HG03469 (cell line): ENCODE results near the gene ZNF428.
"Not testable (repeated sequence)": the region's sequence is repeated elsewhere in the genome, so short reads cannot be mapped to it uniquely, and the experiment has no call there.

Experiments
- ATAC-seq: cut with Tn5 transposase; IDR thresholded peaks from one replicate; pipeline ENCODE4 v1.9.1; 2021; ENCODE audit warnings: mild to moderate bottlenecking, moderate library complexity, moderate number of reproducible peaks; ENCODE audit not compliant: unreplicated experiment

Gene ZNF428, protein sequence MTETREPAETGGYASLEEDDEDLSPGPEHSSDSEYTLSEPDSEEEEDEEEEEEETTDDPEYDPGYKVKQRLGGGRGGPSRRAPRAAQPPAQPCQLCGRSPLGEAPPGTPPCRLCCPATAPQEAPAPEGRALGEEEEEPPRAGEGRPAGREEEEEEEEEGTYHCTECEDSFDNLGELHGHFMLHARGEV

DNA sequence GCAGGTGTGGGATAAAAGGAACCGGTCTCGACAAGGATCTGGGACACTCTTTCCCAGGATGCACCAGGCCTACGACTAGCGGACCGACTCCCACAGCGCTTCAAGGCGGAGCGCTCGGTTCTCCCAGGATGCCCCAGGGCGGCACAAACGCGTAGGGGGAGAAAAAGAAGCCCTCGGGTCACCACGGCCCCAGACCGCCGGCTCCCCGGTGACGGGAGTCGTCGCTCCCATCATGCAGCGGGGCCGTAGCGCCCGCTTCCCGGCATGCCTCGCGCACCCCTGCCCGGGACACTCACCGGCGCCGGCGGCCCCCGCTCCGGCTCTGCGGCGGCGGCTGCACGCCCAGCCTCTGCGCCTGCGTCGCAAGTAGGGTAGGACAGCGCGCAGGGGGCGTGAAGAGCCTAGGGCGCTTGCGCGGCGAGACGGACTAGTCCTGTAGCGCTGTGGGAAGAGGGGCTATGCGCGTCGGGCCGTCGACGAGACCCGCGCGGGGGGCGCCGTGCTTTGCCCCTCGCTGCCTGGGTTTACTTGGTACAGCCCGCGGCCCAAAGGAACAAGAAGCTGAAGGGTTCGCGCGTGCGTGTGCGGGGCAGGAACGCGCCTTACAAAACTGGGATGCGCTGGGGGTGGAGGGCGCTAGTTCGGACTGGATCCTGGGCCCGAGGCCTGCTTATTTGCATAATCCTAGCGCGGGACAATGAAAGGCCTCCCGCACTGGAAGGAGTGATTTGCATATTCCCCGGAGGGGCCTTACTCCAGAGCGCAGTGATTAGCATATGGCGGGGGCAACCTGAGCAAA lies at the start of gene ZNF428:
ZNF428 (minus strand) TSS at position 368 of the 799 bp plus-strand sequence. CDS start 5,325 bp downstream, outside the sequence.
- peak; percentile 68 for ATAC-seq

GRCh38 chr19:43668406-43669109 lies 49.1 kb upstream of the ZNF428 start:
- ATAC-seq = peak; percentile 74

- ATAC-seq = no peak
Measured at GRCh38 chr19:43667876-43668405, 48.5 kb upstream of the ZNF428 start.

DNA sequence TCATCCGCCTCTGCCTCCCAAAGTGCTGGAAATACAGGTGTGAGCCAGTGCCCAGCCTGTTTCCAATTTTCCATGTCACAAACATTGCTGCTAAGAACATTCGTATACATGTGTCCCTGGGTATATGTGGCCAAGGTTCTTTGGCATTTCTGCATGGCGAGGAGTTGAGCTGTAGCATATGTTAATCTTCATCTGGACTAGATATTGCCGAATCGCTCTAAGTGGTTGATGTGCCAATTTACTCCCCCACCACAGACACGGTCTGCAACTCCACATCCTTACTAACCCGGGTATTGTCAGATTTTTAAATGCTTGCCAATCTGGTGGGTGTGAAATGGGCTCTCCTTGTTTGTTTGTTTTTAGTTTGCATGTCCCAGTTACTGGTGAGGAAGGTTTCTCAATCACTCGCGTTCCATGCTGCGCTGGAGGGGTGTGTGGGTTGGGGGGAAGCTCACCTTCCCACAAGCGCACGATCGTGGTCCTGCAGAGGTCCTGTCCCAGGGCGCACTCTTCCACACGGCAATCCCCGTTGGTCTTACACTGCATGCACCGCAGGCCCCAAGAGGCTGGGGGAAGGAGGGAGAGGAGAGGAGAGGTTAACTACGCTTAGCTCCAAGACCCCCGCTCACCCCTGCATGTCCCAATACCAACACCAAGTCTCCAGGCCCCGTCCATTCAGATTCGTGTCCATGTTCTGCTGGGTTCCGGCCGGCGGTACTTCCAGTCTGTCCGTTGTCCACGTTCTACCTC lies 47.9 kb upstream of the ZNF428 start:
- ATAC-seq = no peak

- ATAC-seq = no peak
Measured at GRCh38 chr19:43664018-43664417, 44.6 kb upstream of the ZNF428 start.

DNA sequence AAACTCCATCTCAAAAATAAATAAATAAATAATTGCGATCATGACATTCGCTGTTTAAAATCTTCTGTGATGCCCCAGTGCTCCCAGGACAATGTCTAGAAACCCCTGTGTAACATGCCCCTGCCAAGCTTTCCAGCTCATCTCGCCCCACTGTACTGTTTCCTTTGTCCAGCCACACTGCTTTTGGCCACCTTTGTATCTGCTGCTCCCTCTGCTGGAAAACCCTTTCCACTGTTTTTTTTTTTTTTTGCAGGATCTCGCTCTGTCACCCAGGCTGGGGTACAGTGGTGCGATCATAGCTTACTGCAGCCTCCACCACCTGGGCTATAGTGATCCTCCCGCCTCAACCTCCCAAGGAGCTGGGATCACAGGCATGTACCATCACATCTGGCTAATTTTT lies 43.1 kb upstream of the ZNF428 start:
- no peak for ATAC-seq

- ATAC-seq = no peak
Measured at GRCh38 chr19:43660971-43661360, 41.5 kb upstream of the ZNF428 start.

DNA sequence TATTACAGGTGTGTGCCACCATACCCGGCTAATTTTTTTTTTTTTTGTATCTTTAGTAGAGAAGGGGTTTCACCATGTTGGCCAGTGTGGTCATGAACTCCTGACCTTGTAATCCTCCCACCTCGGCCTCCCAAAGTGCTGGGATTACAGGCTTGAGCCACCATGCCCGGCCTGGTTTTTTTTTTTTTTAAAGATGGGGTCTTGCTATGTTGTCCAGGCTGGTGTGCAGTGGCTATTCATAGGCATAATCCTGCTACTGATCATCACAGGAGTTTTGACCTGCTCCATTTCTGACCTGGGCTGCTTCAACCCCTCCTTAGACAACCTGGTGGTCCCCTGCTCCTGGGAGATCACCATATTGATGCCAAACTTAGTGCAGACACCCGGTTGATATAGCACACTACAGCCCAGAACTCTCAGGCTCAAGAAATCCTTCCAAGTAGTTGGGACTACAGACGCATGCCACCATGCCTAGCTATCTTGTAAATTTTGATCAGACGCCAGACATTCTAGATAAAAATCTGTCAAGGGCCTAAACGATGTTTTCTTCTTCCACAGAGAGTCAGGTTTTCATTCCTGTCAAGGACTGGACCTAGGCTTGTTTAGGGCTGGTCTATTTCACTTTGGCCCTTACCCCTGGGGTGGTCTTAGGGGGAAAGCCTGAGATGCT lies 41.0 kb upstream of the ZNF428 start:
- ATAC-seq = no peak

DNA sequence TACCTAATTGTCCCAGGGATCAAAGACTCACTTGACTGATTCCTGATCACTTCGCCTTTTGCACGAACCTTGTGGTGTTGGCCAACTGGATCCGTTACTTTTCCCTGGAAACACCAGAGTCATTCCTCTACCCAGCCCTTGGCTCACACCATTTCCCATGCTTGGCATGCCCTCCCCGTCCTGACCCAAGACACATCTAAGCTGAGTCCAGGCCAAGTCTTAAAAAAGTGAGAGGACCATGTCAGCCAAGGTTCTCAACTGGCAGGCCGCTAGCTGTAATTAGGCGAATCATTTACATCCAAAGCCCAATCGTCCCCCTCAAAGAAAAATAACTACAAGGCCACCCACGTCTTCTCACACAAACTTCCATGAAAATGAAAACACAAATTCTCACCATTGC lies 39.1 kb upstream of the ZNF428 start:
- ATAC-seq = no peak

DNA sequence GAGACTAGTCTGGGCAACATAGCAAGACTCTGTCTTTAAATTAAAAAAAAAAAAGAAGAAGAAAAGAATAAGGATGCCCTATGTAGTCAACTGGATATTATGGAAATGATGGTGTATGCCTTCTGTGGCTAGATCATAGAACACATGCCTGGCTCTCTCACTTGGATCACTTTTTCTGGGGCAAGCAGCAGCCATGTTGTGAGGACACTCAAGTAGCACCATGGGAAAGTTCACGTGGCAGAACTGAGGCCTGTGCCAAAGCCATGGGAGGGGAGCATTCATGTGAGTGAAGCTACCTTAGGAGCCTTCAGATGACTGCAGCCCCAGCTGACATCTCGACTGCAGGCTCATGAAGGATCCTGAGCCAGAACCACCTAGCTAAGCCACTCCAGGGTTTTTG lies 38.6 kb upstream of the ZNF428 start:
- no peak for ATAC-seq

DNA sequence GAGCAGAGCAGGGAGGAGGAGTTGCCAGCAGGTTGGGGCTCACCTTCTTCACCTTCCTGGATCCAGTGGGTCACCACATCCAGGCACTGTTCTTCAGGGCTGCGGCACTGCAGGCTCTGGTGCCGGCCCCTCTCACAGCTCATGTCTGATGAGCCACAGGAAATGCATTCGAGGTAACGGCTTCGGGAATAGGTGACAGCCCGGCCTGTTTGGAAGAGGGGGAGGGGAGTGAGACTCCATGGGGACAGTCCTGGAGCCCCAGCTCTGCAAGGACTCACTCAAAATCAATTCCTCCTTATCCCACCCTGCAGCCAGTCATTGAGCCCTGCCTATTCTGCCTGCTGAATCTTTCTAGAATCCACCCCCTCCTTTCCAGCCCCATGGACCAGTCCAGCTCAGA lies 37.0 kb upstream of the ZNF428 start:
- ATAC-seq = no peak

- no peak for ATAC-seq
Measured at GRCh38 chr19:43652546-43652874, 33.1 kb upstream of the ZNF428 start.

- no peak for ATAC-seq
Measured at GRCh38 chr19:43651758-43652545, 32.5 kb upstream of the ZNF428 start.

GRCh38 chr19:43650276-43650675 lies 30.8 kb upstream of the ZNF428 start:
- ATAC-seq = not testable (repeated sequence)

- ATAC-seq = no peak
Measured at GRCh38 chr19:43649514-43649913, 30.1 kb upstream of the ZNF428 start.

GRCh38 chr19:43648633-43649032 lies 29.2 kb upstream of the ZNF428 start:
- ATAC-seq = no peak

- ATAC-seq = no peak
Measured at GRCh38 chr19:43644181-43644580, 24.8 kb upstream of the ZNF428 start.

- ATAC-seq = no peak
Measured at GRCh38 chr19:43643326-43643725, 23.9 kb upstream of the ZNF428 start.

DNA sequence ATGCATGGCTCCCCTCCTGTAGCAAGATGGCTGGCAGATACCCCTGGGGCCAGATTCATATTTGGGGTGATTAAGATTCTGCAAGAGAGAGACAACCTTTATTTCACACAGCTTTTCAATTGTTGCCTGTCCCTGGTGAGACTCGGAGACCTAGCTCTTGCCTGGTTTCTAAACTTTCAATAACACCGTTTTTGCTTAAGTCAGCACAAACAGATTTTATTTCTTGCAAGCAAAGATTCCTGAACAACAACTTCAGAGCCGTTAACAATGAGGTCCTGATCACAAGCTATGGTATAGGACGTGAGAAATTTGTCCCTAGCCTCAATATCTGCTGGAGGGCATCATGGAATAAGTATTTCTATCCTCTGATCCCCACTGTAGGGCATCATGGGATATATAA lies 23.1 kb upstream of the ZNF428 start:
- ATAC-seq = no peak

- ATAC-seq = no peak
Measured at GRCh38 chr19:43641333-43641732, 21.9 kb upstream of the ZNF428 start.
